K562 (cell line): ENCODE data around the gene FRMD5.
A peak's percentile ranks its signal among the peaks of the same experiment; 100 is the strongest.

ENCODE experiments used
- CBX8 ChIP-seq: fragments of 200-600 bp; sonication (generic); IDR thresholded peaks from 2 replicates; pipeline ENCODE4 v1.6.1; 2012; ENCODE audit warnings: borderline replicate concordance, mixed run types, low read depth, mild to moderate bottlenecking, moderate library complexity, mixed read lengths, low read length, control low read depth, inconsistent platforms; ENCODE audit not compliant: poor library complexity, severe bottlenecking; ENCODE audit errors: extremely low read depth
- FOS ChIP-seq: IDR thresholded peaks from 3 replicates; pipeline ENCODE4 v1.6.1; 2011; ENCODE audit not compliant: insufficient read length; ENCODE audit errors: extremely low read depth
- FOXJ2 ChIP-seq: fragments of 200-800 bp; sonication (Bioruptor generic); IDR thresholded peaks from 2 replicates; pipeline ENCODE4 v1.6.1; 2016; ENCODE audit warnings: missing genetic modification characterization, missing compliant biosample characterization
- NONO ChIP-seq, 2 experiments: fragments of 200-400 bp in 1 of 2; fragments of 450-650 bp in 1 of 2; formaldehyde crosslinking in 1 of 2; IDR thresholded peaks; 2 replicates each; pipeline ENCODE4 v1.6.1; 2017; ENCODE audit warnings: low read depth in 2 of 2, mild to moderate bottlenecking in 2 of 2, moderate library complexity in 2 of 2, low read length in 1 of 2
- PHTF2 ChIP-seq: fragments of 250-450 bp; sonication (Bioruptor Pico); IDR thresholded peaks from 2 replicates; pipeline ENCODE4 v1.5.0; 2021; ENCODE audit warnings: mild to moderate bottlenecking
- POLR2A ChIP-seq: fragments of 450-650 bp; conservative IDR thresholded peaks from 2 replicates; pipeline ENCODE4 v1.6.1; 2016
- SMARCC2 ChIP-seq: fragments of 450-650 bp; IDR thresholded peaks from 2 replicates; pipeline ENCODE4 v1.6.1; 2017; ENCODE audit warnings: antibody characterized with exemption, moderate library complexity, mild to moderate bottlenecking, low read depth
- TBP ChIP-seq: optimal IDR thresholded peaks from 2 replicates; pipeline ENCODE3; 2011; ENCODE audit warnings: low read depth, low read length, improper control_type of control experiment
- ZNF146 ChIP-seq: IDR thresholded peaks from one replicate; pipeline ENCODE4 v1.6.1; 2018; ENCODE audit warnings: missing compliant biosample characterization; ENCODE audit not compliant: unreplicated experiment
- TF ChIP-seq, protein P1 (sequence below): fragments of 250-450 bp; sonication (Bioruptor Pico); IDR thresholded peaks from 2 replicates; pipeline ENCODE4 v1.8.0; 2021; ENCODE audit warnings: moderate library complexity, mild to moderate bottlenecking, inconsistent platforms
- TF ChIP-seq, protein P2 (sequence below), 3 experiments: IDR thresholded peaks in 2 of 3; conservative IDR thresholded peaks in 1 of 3; 2 replicates each; pipeline ENCODE4 v1.5.1; 2011 to 2012; ENCODE audit warnings: low read length in 3 of 3, mild to moderate bottlenecking in 3 of 3, control low read depth in 2 of 3, improper control_type of control experiment in 1 of 3, inconsistent platforms in 1 of 3, low read depth in 1 of 3, mixed read lengths in 1 of 3, moderate library complexity in 1 of 3; ENCODE audit not compliant: insufficient read depth in 2 of 3

DNA sequence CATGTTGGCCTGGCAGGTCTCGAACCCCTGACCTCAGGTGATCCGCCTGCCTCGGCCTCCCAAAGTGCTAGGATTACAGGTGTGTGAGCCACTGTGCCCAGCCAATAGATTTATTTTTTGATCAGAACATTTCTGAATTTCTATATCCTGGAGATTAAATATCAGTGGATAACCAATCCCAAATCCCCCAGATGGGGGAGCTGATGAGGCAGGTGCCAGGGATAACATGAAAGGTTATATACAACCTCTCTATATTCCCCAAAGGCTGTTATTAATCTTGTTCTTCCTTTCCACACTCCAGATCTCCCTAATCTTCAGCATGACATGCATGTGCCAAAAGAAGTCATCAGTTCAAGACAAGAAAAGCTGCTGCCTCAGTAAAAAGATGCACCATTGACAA lies 256.0 kb downstream of the FRMD5 start:
- no peak for TF ChIP-seq PHTF2 (CRISPR knock-in tag)
- TF ChIP-seq TBP: no peak
- no peak for TF ChIP-seq FOXJ2 (tag)
- no peak for TF ChIP-seq CBX8
- no peak for TF ChIP-seq FOS
- TF ChIP-seq SMARCC2: no peak
- TF ChIP-seq, protein P1, sequence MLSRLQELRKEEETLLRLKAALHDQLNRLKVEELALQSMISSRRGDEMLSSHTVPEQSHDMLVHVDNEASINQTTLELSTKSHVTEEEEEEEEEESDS (CRISPR knock-in tag): no peak
- TF ChIP-seq ZNF146: no peak
- TF ChIP-seq, protein P2, sequence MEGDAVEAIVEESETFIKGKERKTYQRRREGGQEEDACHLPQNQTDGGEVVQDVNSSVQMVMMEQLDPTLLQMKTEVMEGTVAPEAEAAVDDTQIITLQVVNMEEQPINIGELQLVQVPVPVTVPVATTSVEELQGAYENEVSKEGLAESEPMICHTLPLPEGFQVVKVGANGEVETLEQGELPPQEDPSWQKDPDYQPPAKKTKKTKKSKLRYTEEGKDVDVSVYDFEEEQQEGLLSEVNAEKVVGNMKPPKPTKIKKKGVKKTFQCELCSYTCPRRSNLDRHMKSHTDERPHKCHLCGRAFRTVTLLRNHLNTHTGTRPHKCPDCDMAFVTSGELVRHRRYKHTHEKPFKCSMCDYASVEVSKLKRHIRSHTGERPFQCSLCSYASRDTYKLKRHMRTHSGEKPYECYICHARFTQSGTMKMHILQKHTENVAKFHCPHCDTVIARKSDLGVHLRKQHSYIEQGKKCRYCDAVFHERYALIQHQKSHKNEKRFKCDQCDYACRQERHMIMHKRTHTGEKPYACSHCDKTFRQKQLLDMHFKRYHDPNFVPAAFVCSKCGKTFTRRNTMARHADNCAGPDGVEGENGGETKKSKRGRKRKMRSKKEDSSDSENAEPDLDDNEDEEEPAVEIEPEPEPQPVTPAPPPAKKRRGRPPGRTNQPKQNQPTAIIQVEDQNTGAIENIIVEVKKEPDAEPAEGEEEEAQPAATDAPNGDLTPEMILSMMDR (IDR thresholded peaks at IDR 0.05 in 2 of 3, conservative IDR thresholded peaks at IDR 0.05 in 1 of 3; ENCODE audit: insufficient read depth in 2 of 3, low read depth in 1 of 3, low read length in 3 of 3): peak; percentile 24 to 56 (median 28); a peak in 3 of 6 replicates
- no peak for TF ChIP-seq POLR2A
- TF ChIP-seq NONO (IDR thresholded peaks at IDR 0.05; ENCODE audit: low read depth in 2 of 2, low read length in 1 of 2): no peak
